Gastroesophageal sphincter (tissue), 2 donors: ENCODE data around the gene ANXA5.

Experiments
- POLR2A ChIP-seq, 2 donors: fragments of 450-650 bp; IDR thresholded peaks; one replicate each; pipeline ENCODE4 v1.6.1; 2017; ENCODE audit warnings: antibody characterized with exemption in 2 of 2, mild to moderate bottlenecking in 2 of 2, moderate library complexity in 1 of 2
- POLR2AphosphoS5 ChIP-seq: sonication (generic); formaldehyde crosslinking; IDR thresholded peaks from one replicate; pipeline ENCODE4 v1.6.1; 2017; ENCODE audit warnings: antibody characterized with exemption

GRCh38 chr4:121679951-121680350 lies 16.8 kb downstream of the ANXA5 start:
- TF ChIP-seq POLR2AphosphoS5 (no peak), POLR2A (IDR thresholded peaks at IDR 0.05) (no peak)
